GM21381 (cell line): ENCODE data around the gene B4GALT2.

Experiments used
- ATAC-seq: cut with Tn5 transposase; IDR thresholded peaks from one replicate; pipeline ENCODE4 v1.9.1; 2021; ENCODE audit warnings: mild to moderate bottlenecking, moderate library complexity; ENCODE audit not compliant: unreplicated experiment

The B4GALT2 gene

GRCh38 chr1:43983253-43983899 lies 4.4 kb downstream of the B4GALT2 start:
- no peak for ATAC-seq

- ATAC-seq, result no peak
These were observed 5.8 kb downstream of the B4GALT2 start for GRCh38 chr1:43984855-43985254.

DNA sequence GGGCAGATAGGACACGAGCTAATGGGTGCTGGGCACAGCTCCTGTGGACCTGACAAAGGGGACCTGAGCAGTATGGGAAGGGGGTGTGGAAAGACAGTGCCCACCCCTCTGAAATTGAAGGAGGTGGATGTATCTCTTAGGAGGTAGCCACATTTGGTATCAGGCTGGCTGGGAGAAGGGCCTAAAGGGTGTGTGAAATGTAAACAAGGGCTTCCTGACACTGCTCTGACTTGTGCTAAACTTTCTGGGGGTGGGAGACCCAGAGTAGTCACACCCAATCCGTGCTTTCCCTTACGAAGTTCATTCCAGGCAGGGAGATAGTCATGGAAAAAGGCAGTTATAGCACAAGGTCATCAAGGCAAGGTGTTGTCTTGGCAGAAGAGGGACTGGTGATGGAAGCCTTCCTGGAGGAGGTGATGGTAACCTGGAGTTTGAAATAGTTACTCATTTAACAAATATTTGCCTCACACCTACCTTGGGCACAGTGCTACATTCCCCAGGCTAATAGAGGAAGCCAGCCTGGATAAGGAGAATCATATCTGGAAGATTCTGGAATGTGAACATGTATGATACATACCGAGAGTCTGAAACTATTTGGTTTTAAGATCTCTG lies 7.1 kb downstream of the B4GALT2 start:
- no peak for ATAC-seq

DNA sequence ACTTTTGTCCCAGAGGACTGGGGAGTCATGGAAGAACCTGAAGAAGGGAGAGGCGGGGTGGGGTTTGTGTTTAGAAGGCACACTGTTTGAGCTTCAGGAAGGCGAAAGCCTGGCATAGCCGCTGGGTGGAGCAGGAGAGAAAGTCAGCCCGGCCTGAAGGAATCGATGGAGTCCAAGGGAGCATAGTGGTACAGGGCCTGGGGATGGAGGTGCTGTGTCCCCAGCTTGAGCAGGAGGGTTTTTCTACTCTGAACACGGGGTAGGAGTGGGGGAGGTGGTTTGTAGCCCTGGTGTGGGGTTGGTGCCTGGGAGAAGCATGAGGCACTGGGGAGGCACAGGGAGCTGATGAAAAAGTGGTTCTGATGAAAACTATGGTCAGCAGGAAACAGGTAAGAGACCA lies 7.7 kb downstream of the B4GALT2 start:
- no peak for ATAC-seq

GRCh38 chr1:43987159-43987902 lies 8.3 kb downstream of the B4GALT2 start:
- no peak for ATAC-seq

DNA sequence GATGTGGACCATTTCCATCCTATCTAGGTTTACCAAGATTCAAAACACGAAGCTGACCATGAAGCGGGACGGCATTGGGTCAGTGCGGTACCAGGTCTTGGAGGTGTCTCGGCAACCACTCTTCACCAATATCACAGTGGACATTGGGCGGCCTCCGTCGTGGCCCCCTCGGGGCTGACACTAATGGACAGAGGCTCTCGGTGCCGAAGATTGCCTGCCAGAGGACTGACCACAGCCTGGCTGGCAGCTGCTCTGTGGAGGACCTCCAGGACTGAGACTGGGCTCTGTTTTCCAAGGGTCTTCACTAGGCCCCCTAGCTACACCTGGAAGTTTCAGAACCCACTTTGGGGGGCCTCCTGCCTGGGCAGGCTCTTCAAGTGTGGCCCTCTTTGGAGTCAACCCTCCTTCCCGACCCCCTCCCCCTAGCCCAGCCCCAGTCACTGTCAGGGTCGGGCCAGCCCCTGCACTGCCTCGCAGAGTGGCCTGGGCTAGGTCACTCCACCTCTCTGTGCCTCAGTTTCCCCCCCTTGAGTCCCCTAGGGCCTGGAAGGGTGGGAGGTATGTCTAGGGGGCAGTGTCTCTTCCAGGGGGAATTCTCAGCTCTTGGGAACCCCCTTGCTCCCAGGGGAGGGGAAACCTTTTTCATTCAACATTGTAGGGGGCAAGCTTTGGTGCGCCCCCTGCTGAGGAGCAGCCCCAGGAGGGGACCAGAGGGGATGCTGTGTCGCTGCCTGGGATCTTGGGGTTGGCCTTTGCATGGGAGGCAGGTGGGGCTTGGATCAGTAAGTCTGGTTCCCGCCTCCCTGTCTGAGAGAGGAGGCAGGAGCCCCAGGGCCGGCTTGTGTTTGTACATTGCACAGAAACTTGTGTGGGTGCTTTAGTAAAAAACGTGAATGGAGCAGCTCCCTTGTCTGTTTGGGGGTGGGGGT lies 11.5 kb downstream of the B4GALT2 start:
- no peak for ATAC-seq

GRCh38 chr1:43991200-43991475 lies 12.1 kb downstream of the B4GALT2 start:
- ATAC-seq, result no peak

DNA sequence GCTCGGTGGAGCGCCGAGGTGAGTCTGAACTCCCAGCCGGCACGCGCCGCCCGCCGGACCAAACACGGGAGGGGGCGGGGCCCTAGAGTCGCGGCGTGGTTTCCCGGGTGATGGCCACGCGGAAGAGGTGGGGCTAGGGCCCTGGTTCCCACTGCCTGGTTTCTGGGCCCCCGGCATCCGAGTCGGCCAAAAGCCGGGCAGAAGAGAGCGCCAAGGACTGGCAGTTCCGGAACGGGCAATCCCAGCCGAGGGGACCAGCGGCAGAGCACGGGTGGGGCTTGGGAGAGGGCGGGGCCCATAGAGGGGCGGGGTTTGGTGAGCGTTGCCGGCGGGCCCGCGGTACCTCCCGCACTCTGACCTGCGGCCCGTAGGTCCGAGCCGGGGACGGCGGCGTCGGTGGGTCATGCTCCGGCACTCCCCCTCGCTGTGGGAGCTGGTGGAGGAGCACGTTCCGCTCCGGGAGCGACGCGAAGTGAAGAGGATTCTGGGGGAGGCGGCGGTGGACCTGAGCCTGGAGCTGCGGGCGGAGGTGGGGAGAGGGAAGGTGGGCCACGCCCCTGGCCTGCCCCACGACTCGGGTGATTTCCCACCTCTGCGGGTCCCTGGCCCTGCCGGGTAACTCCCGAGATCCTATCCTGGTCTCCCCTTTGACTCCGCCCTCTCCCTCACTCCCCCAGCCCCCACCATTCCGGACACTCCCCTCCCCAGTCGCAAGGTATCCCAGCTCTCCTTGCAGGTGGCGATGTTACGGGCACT lies 12.6 kb downstream of the B4GALT2 start, which contains the start of gene CCDC24:
Gene CCDC24 (plus strand): TSS at position 124 of the 756 bp plus-strand sequence. CDS start 280 bp downstream, at position 404.
- ATAC-seq, result peak; percentile 79

GRCh38 chr1:43992232-43992995 lies 13.4 kb downstream of the B4GALT2 start:
- no peak for ATAC-seq

DNA sequence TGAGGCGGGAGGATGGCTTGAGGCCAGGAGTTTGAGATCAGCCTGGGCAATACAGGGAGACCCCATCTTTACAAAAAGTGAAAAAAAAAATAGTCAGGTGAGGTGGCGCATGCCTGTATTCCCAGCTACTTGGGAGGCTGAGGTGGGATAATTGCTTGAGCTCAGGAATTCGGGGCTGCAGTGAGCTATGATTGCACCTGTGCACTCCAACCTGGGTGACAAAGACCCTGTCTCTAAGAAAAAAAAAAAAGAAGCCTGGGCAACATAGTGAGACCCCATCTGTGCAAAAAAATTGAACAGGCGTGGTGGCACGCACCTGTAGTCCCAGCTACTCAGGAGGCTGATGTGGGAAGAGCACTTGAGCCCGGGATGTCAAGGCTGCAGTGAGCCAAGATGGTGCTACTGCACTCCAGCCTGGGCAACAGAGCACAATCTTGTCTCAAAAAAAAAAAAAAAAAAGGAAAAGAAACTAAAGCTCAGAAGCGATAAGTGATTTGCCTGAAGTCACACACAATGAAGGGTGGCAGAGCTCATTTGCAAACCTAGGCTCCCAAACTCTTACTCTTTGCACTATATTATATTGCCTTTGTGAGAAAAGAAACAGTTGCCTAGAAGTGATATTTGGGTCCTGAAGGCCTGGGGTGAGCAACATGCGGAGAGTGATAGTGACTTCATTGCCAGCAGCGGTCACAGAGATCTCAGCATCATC lies 14.3 kb downstream of the B4GALT2 start:
- no peak for ATAC-seq

DNA sequence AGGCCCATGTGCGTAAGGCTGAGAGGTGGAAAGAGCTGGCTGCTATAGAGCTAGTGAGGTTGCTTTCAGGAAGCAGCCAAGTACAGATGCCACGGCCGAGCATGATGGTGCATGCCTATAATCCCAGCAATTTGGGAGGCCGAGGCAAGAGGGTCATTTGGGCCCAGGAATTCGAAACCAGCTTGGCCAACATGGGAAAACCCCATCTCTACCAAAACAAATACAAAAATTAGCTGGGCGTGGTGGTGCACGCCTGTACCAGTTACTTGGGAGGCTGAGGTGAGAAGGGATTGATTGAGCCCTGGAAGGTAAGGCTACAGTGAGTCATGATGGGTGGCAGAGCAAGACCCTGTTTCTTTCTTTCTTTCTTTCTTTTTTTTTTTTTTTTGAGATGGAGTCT lies 15.1 kb downstream of the B4GALT2 start:
- ATAC-seq, result no peak

- no peak for ATAC-seq
These were observed 16.1 kb downstream of the B4GALT2 start for GRCh38 chr1:43994794-43995790.

- ATAC-seq, result no peak
These were observed 17.1 kb downstream of the B4GALT2 start for GRCh38 chr1:43995984-43996732.

DNA sequence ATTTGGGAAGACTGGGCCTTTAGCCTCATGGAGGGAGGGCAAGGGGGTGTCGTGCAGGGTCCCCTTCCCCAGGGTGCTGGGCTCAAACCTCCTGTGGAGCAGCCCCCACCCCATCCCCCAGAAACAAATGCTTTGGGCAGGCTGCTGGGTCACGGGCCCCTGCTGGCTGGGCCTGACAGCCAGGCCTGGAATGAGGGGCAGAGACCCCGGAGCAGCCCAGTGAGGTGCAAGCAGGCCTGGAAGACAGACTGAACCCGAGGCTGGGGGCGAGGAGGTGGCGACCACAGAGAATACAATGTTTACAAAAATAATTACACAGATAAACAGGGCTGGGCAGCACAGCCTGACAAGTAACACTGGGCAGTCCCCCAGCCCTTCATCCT lies 17.7 kb downstream of the B4GALT2 start:
- ATAC-seq, result no peak

DNA sequence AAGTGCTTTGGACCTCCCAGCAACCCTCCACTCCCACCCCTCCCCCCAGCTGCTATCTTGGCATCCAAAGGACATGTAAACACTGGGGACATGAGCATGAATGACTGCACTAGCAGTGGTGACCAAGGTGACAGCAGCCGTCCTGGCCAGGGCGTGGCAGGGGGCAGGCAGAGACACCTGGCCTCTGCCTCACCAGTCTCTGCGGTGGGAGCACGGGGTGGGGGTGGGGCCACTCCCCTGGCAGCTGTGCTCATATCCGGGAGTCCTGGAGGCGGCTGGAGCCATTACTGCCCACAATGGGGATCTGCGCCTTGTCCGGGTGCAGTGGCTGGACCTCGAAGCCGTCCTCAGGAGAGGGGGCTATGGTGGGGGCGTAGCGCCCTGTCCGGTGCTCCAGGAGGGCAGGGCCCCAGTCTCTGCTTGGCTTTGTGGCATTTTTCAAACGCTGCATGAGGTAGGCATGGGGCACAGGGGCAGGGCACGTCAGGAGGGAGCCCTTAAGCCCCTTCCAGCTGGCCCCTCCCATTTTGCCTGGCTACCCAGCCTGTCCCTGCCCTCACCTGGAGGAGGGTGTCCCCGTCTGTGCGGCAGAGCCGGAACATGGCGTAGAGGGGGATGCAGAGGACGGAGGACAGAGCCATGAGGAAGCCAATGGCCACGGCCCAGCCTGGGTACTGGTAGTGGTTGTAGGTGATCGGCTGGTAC lies 18.4 kb downstream of the B4GALT2 start:
- ATAC-seq, result no peak

DNA sequence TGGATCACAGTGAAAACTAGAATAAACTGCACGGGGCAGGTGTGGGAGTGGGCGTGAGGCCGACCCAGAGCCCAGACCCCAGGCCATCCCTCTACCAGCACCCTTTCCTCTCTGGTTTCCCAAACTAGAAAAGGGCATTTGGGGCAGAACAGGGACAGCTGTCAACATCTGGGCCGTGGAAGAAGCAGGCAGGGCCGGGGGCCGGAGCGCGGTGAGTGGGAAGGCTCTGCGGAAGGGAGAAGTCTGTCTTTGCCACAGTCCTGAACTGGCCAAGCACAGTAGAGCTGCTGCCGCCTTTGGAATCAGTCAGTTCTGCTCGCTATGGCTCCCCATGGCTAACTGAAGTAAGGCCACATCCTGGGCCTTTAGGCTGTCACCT lies 19.0 kb downstream of the B4GALT2 start:
- no peak for ATAC-seq

- ATAC-seq, result no peak
These were observed 20.4 kb downstream of the B4GALT2 start for GRCh38 chr1:43999455-43999854.
